Heart left ventricle (tissue), 16 donors: ENCODE results near the gene SEL1L. TPM values are rescaled to one million over a fixed set of nuclear protein-coding genes. Genes with fewer than 3 reads are reported as not detected.
A peak's percentile ranks its signal among the peaks of the same experiment; 100 is the strongest.

Source experiments
- ATAC-seq, 4 donors: fragments of 200-7000 bp; cut with Tn5 transposase; one replicate each; pipeline ENCODE4 v1.9.1; 2020 to 2022; ENCODE audit warnings: moderate library complexity in 4 of 4, mild to moderate bottlenecking in 3 of 4, moderate number of reproducible peaks in 1 of 4
- DNase-seq, 5 donors: peaks; one replicate each; pipeline ENCODE4 v3.0.0-alpha.2; 2020
- H3K27ac ChIP-seq, 12 donors: fragments of 200-600 bp; sonication (generic) in 4 of 12; one replicate each; pipeline versions ENCODE4 v1.5.0 to v1.8.0; 2016 to 2022; ENCODE audit warnings: mild to moderate bottlenecking in 2 of 12
- H3K27me3 ChIP-seq, 9 donors: fragments of 200-600 bp; sonication (generic) in 2 of 9; one replicate each; pipeline versions ENCODE4 v1.5.1 to v1.8.0; 2016 to 2022; ENCODE audit warnings: mild to moderate bottlenecking in 3 of 9
- H3K36me3 ChIP-seq, 9 donors: fragments of 200-600 bp; sonication (generic) in 2 of 9; one replicate each; pipeline versions ENCODE4 v1.5.0 to v1.8.0; 2018 to 2022; ENCODE audit warnings: mild to moderate bottlenecking in 2 of 9
- H3K4me1 ChIP-seq, 12 donors: fragments of 200-600 bp; sonication (generic) in 4 of 12; one replicate each; pipeline versions ENCODE4 v1.5.0 to v1.8.0; 2016 to 2022; ENCODE audit warnings: mild to moderate bottlenecking in 3 of 12
- H3K4me3 ChIP-seq, 12 donors: fragments of 200-600 bp; sonication (generic) in 4 of 12; one replicate each; pipeline versions ENCODE4 v1.5.0 to v1.8.0; 2017 to 2022; ENCODE audit warnings: mild to moderate bottlenecking in 9 of 12, moderate library complexity in 4 of 12
- H3K9me3 ChIP-seq, 12 donors: fragments of 200-600 bp; sonication (generic) in 4 of 12; one replicate each; pipeline versions ENCODE4 v1.5.0 to v1.8.0; 2016 to 2022; ENCODE audit warnings: mild to moderate bottlenecking in 1 of 12
- POLR2A ChIP-seq, 2 donors: fragments of 450-650 bp; IDR thresholded peaks; one replicate each; pipeline ENCODE4 v1.6.1; 2017; ENCODE audit warnings: antibody characterized with exemption in 2 of 2, mild to moderate bottlenecking in 2 of 2, moderate library complexity in 2 of 2
- WGBS, 4 donors: extraction: QIAGEN DNeasy Blood & Tissue Kit in 2 of 4; methylation state at CpG; one replicate each; pipeline versions ENCODE4 v1.1.5 to v1.1.7; 2013 to 2018; 5-methylcytosine and 5-hydroxymethylcytosine counted together
- intact Hi-C, 10 donors: fragments of 100-400 bp; cut with DNase I; formaldehyde crosslinking; loops; one replicate each; pipeline versions ENCODE4 v1.11.1 to v1.14.2; 2022
- polyA plus RNA-seq, 2 donors: library from polyadenylated mRNA; stranded (reverse); fragments of 200-250 nt; gene quantifications; one replicate each; pipeline ENCODE4 v1.2.3, GENCODE V29; 2013
- total RNA-seq, 9 donors: library from RNA; depleted of rRNA in 2 of 9; stranded (reverse); fragments of >200 nt in 2 of 9; fragmentation: NEBNext Ultra II Directional in 3 of 9; extraction: Animal tissue kit (Norgen Biotek cat#: 25700) in 3 of 9; gene quantifications; one replicate each; pipeline versions ENCODE4 v1.1.0 to v1.2.4, GENCODE V29; 2016 to 2023
- TF ChIP-seq, protein P1 (sequence below), 12 donors: fragments of 200-600 bp; sonication (generic) in 4 of 12; IDR thresholded peaks; one replicate each; pipeline versions ENCODE4 v1.5.0 to v1.8.0; 2018 to 2022; ENCODE audit warnings: antibody characterized with exemption in 12 of 12, mild to moderate bottlenecking in 5 of 12
- donor health status: ischemic (EF 13 %, LVEDD 7.1; RV severe dilation, severe dysfunction).
- donor health status: healthy with polysubstance abuse.
- donor health status: DM: no; HTN: yes; CAD: no.
- donor health status: DM: no; HTN: no; CAD: no.
- donor health status: ischemic (EF 25% LVEDD 6.9; RV normal size, moderate dysfunction).
- donor health status: ischemic (EF 25% LVEDD 5.7; RV mildly dilated, moderate dysfunction).
- donor health status: healthy.
- donor health status: DM: yes; HTN: yes; CAD: no.
- donor health status: ischemic (EF 35%, LVEDD 5.7; RV mildly dilated, moderate dysfunction).
- donor health status: nonischemic (EF 11% LVEDD 7.7; RV severe dilation, severe dysfunction).
- donor health status: DM: yes; HTN: yes; CAD: no.
- donor health status: PGD.
- donor health status: ischemic (EF 29% LVEDD 5.4; RV normal size, mild dysfunction).
- donor health status: nonischemic (EF 23%, LVEDD 6.1; RV moderate dilation, normal function).

The SEL1L gene
- total and polyA plus RNA-seq, 11 donors = 9.4 to 86.5 (median 57.1) TPM

- Histone ChIP-seq H3K9me3 (peaks cover 0 to 4% (median 0%) of the 10 kb centered on the region in 12 donors), H3K27ac (peak overlapping the region in 11 of 12 donors; percentile 19 to 82 (median 63)), H3K36me3 (peaks cover 0 to 6% (median 0%) of the 10 kb centered on the region in 9 donors), H3K4me3 (no peak overlapping the region), H3K4me1 (peaks cover 9 to 47% (median 30%) of the 10 kb centered on the region in 12 donors), H3K27me3 (peaks cover 0 to 9% (median 0%) of the 10 kb centered on the region in 9 donors)
- ATAC-seq (no peak), DNase-seq (peak in 2 of 5 donors; percentile 35 to 59)
- intact Hi-C loops = no loop called here
- 23 to 41% (median 26%) methylated on average over 2 of the region's 2 CpGs for WGBS, 4 donors
- TF ChIP-seq, protein P1, sequence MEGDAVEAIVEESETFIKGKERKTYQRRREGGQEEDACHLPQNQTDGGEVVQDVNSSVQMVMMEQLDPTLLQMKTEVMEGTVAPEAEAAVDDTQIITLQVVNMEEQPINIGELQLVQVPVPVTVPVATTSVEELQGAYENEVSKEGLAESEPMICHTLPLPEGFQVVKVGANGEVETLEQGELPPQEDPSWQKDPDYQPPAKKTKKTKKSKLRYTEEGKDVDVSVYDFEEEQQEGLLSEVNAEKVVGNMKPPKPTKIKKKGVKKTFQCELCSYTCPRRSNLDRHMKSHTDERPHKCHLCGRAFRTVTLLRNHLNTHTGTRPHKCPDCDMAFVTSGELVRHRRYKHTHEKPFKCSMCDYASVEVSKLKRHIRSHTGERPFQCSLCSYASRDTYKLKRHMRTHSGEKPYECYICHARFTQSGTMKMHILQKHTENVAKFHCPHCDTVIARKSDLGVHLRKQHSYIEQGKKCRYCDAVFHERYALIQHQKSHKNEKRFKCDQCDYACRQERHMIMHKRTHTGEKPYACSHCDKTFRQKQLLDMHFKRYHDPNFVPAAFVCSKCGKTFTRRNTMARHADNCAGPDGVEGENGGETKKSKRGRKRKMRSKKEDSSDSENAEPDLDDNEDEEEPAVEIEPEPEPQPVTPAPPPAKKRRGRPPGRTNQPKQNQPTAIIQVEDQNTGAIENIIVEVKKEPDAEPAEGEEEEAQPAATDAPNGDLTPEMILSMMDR (IDR thresholded peaks at IDR 0.05) = no peak
- TF ChIP-seq POLR2A (IDR thresholded peaks at IDR 0.05) = no peak
Measured at GRCh38 chr14:81536241-81536771, 2.7 kb upstream of the SEL1L start.

- Histone ChIP-seq H3K36me3 (peaks cover 0 to 6% (median 0%) of the 10 kb centered on the region in 9 donors), H3K4me1 (peaks cover 9 to 54% (median 37%) of the 10 kb centered on the region in 12 donors), H3K9me3 (peaks cover 0 to 4% (median 0%) of the 10 kb centered on the region in 12 donors), H3K4me3 (no peak overlapping the region), H3K27ac (peak overlapping the region; percentile 19 to 82 (median 58)), H3K27me3 (peaks cover 0 to 6% (median 0%) of the 10 kb centered on the region in 9 donors)
- ATAC-seq (no peak), DNase-seq (no peak)
- intact Hi-C loops = no loop called here
- TF ChIP-seq, protein P1 (IDR thresholded peaks at IDR 0.05) = no peak
- no peak for TF ChIP-seq POLR2A (IDR thresholded peaks at IDR 0.05)
- WGBS, 4 donors = 43 to 67% (median 55%) methylated on average over 3 of the region's 3 CpGs
Measured at GRCh38 chr14:81535396-81536164, 1.9 kb upstream of the SEL1L start.

- peaks cover 9 to 64% (median 47%) of the 10 kb centered on the region in 12 donors for H3K4me1 ChIP-seq
- peaks cover 0 to 4% (median 0%) of the 10 kb centered on the region in 12 donors for H3K9me3 ChIP-seq
- intact Hi-C loops = no loop called here
- TF ChIP-seq, protein P1 (IDR thresholded peaks at IDR 0.05) = no peak
- no peak for TF ChIP-seq POLR2A (IDR thresholded peaks at IDR 0.05)
- ATAC-seq (no peak), DNase-seq (no peak)
- H3K27ac ChIP-seq = peak overlapping the region in 5 of 12 donors; percentile 38 to 82 (median 52)
- H3K4me3 ChIP-seq = peak overlapping the region in 4 of 12 donors; percentile 11 to 94 (median 22)
- H3K27me3 ChIP-seq = peaks cover 0 to 6% (median 0%) of the 10 kb centered on the region in 9 donors
- WGBS, 4 donors = 94 to 95% (median 94%) methylated on average over 8 of the region's 8 CpGs
- peaks cover 0 to 6% (median 0%) of the 10 kb centered on the region in 9 donors for H3K36me3 ChIP-seq
Measured at GRCh38 chr14:81534510-81535074, 939 bp upstream of the SEL1L start.

GRCh38 chr14:81533212-81533535, 479 bp downstream of the SEL1L start:
- TF ChIP-seq POLR2A (IDR thresholded peaks at IDR 0.05) = no peak
- TF ChIP-seq, protein P1 (IDR thresholded peaks at IDR 0.05) = no peak
- no peaks in the 10 kb centered on the region for H3K27me3 ChIP-seq
- H3K27ac ChIP-seq = peak overlapping the region in 11 of 12 donors; percentile 40 to 82 (median 72)
- WGBS, 4 donors = 0 to 1% (median 0%) methylated on average over 10 of the region's 10 CpGs
- H3K4me3 ChIP-seq = peak overlapping the region; percentile 63 to 96 (median 90)
- no peak for DNase-seq
- intact Hi-C loops = no loop called here
- peaks cover 0 to 6% (median 0%) of the 10 kb centered on the region in 9 donors for H3K36me3 ChIP-seq
- H3K4me1 ChIP-seq = peaks cover 9 to 77% (median 52%) of the 10 kb centered on the region in 12 donors
- no peak for ATAC-seq
- H3K9me3 ChIP-seq = peaks cover 0 to 2% (median 0%) of the 10 kb centered on the region in 12 donors
